ENCODE measurements around the gene PPP1R13L.
A peak's percentile ranks its signal among the peaks of the same experiment; 100 is the strongest.

PPP1R13L gene

DNA sequence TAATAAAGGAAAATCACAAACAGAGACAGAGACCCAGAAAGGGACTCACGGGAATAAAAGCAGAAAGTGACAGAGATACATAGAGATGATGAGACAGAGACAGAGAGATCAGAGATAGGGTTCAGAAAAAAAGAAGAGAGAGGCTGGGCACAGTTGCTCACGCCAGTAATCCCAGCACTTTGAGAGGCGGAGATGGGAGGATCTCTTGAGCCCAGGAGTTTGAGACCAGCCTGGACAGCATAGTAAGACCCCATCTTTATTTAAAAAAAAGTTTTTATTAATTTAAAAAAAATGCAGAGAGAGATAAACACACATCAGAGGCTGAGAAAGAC lies 43.5 kb upstream of the PPP1R13L start:
- no peaks in the 10 kb centered on the region for H3K36me3 ChIP-seq
- peaks cover 39 to 43% of the 10 kb centered on the region in 2 experiments for H3K4me1 ChIP-seq (ENCODE audit: control insufficient read depth in 1 of 2, insufficient read depth in 1 of 2, low read depth in 1 of 2, low read length in 1 of 2)
- H3K27ac ChIP-seq, result no peak overlapping the region
- no peak for TF ChIP-seq CTCF (IDR thresholded peaks at IDR 0.05)
- no peaks in the 10 kb centered on the region for H3K9me3 ChIP-seq
- H3K27me3 ChIP-seq, result peaks cover 48% of the 10 kb centered on the region
- H3K4me3 ChIP-seq (ENCODE audit: low read depth in 1 of 2, low read length in 1 of 2), result no peak overlapping the region

- TF ChIP-seq CTCF (IDR thresholded peaks at IDR 0.05), result no peak
- Histone ChIP-seq H3K4me1 (ENCODE audit: control insufficient read depth in 1 of 2, insufficient read depth in 1 of 2, low read depth in 1 of 2, low read length in 1 of 2) (peaks cover 51 to 57% of the 10 kb centered on the region in 2 experiments), H3K27me3 (peaks cover 48% of the 10 kb centered on the region), H3K4me3 (ENCODE audit: low read depth in 1 of 2, low read length in 1 of 2) (no peak overlapping the region), H3K27ac (no peak overlapping the region), H3K9me3 (no peaks in the 10 kb centered on the region), H3K36me3 (no peaks in the 10 kb centered on the region)
Observed at GRCh38 chr19:45446944-45447343, 42.1 kb upstream of the PPP1R13L start.

DNA sequence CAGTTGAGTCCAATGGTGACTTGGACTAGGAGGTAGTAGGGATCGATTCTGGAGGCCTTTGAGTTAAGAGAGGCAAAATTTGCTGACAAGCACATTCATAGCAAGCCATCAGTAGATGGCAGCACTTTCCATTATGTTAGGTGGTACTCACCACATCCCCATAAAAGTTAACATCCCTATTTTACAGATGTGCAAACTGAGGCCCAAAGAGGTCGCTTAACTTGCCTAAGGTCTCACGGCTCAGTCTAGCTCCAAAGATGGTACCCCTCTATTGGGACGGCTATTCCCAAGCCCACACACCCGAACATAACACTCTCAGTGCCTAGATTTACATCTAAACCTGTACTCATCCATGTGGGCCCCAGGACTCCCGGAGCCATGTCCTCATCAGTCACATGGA lies 41.4 kb upstream of the PPP1R13L start:
- no peaks in the 10 kb centered on the region for H3K9me3 ChIP-seq
- H3K27me3 ChIP-seq, result peaks cover 43% of the 10 kb centered on the region
- H3K27ac ChIP-seq, result no peak overlapping the region
- H3K4me1 ChIP-seq (ENCODE audit: control insufficient read depth in 1 of 2, insufficient read depth in 1 of 2, low read depth in 1 of 2, low read length in 1 of 2), result peaks cover 46 to 53% of the 10 kb centered on the region in 2 experiments
- H3K4me3 ChIP-seq (ENCODE audit: low read depth in 1 of 2, low read length in 1 of 2), result no peak overlapping the region
- H3K36me3 ChIP-seq, result no peaks in the 10 kb centered on the region
- TF ChIP-seq CTCF (IDR thresholded peaks at IDR 0.05), result no peak

GRCh38 chr19:45445139-45445538 lies 40.3 kb upstream of the PPP1R13L start:
- H3K36me3 ChIP-seq, result no peaks in the 10 kb centered on the region
- TF ChIP-seq CTCF (IDR thresholded peaks at IDR 0.05), result no peak
- peaks cover 43% of the 10 kb centered on the region for H3K27me3 ChIP-seq
- peak overlapping the region in 1 of 2 experiments; percentile 54 for H3K4me3 ChIP-seq (ENCODE audit: low read depth in 1 of 2, low read length in 1 of 2)
- H3K27ac ChIP-seq, result peak overlapping the region; percentile 84
- no peaks in the 10 kb centered on the region for H3K9me3 ChIP-seq
- peaks cover 42 to 48% of the 10 kb centered on the region in 2 experiments for H3K4me1 ChIP-seq (ENCODE audit: control insufficient read depth in 1 of 2, insufficient read depth in 1 of 2, low read depth in 1 of 2, low read length in 1 of 2)

- H3K4me1 ChIP-seq (ENCODE audit: control insufficient read depth in 1 of 2, insufficient read depth in 1 of 2, low read depth in 1 of 2, low read length in 1 of 2), result peaks cover 39 to 48% of the 10 kb centered on the region in 2 experiments
- H3K27me3 ChIP-seq, result peaks cover 43% of the 10 kb centered on the region
- H3K9me3 ChIP-seq, result no peaks in the 10 kb centered on the region
- peak overlapping the region; percentile 1 to 54 for H3K4me3 ChIP-seq (ENCODE audit: low read depth in 1 of 2, low read length in 1 of 2)
- H3K27ac ChIP-seq, result peak overlapping the region; percentile 84
- H3K36me3 ChIP-seq, result no peaks in the 10 kb centered on the region
- TF ChIP-seq CTCF (IDR thresholded peaks at IDR 0.05), result peak; percentile 45
Observed at GRCh38 chr19:45444318-45445041, 39.6 kb upstream of the PPP1R13L start.

Data from neutrophil (primary cell).